H1 (cell line): Measurements from ENCODE around the gene SOX12. TPM values are rescaled to one million over a fixed set of nuclear protein-coding genes. Genes with fewer than 3 reads are reported as not detected.

Experiments
- CTCF ChIA-PET: fragments of 300-600 bp; sonication (Branson Sonifier 250); formaldehyde crosslinking; loops from one replicate; lab custom pipeline; 2021; ENCODE audit not compliant: partially characterized antibody; lab: Charles Lee
- POLR2A ChIA-PET: fragments of 300-600 bp; sonication (Branson Sonifier 250); formaldehyde crosslinking; loops from one replicate; lab custom pipeline; 2021; ENCODE audit warnings: inconsistent platforms; ENCODE audit not compliant: partially characterized antibody; lab: Charles Lee
- DNase-seq, 2 experiments: peaks; one replicate each; pipeline versions ENCODE4 v3.0.0 to v3.0.0-alpha.2; 2010 to 2022; ENCODE audit warnings: low spot score in 2 of 2, low read depth in 1 of 2, mixed read lengths in 1 of 2
- FAIRE-seq: peaks from 2 replicates; lab custom pipeline; 2011; peaks lifted over from hg19 to GRCh38; lab: Jason Lieb, UNC
- H2AFZ ChIP-seq: 2 replicates; pipeline ENCODE4 v1.8.1; 2012; ENCODE audit warnings: low read length, inconsistent platforms
- H2AK5ac ChIP-seq: 2 replicates; pipeline ENCODE4 v1.6.1; 2013; ENCODE audit warnings: low read depth, low read length
- H2BK120ac ChIP-seq: replicated peaks from 2 replicates; pipeline ENCODE3; 2013; ENCODE audit warnings: low read depth, low read length, inconsistent platforms
- H2BK12ac ChIP-seq: 2 replicates; pipeline ENCODE4 v1.6.1; 2013; ENCODE audit warnings: low read depth, low read length
- H2BK15ac ChIP-seq: 2 replicates; pipeline ENCODE4 v1.6.1; 2013; ENCODE audit warnings: low read length
- H2BK20ac ChIP-seq: 2 replicates; pipeline ENCODE4 v1.6.1; 2013; ENCODE audit warnings: low read length
- H2BK5ac ChIP-seq: 2 replicates; pipeline ENCODE4 v1.6.1; 2013; ENCODE audit warnings: low read depth, low read length
- H3K14ac ChIP-seq: 2 replicates; pipeline ENCODE4 v1.6.1; 2013; ENCODE audit warnings: inconsistent platforms; ENCODE audit not compliant: insufficient read length
- H3K18ac ChIP-seq: 2 replicates; pipeline ENCODE4 v1.6.1; 2013; ENCODE audit warnings: low read length; ENCODE audit errors: extremely low read depth
- H3K23ac ChIP-seq: 2 replicates; pipeline ENCODE4 v1.6.1; 2013; ENCODE audit warnings: inconsistent platforms; ENCODE audit not compliant: insufficient read length
- H3K23me2 ChIP-seq: 2 replicates; pipeline ENCODE4 v1.6.1; 2013; ENCODE audit warnings: low read depth, low read length
- H3K27ac ChIP-seq: 2 replicates; pipeline ENCODE4 v1.6.1; 2011; ENCODE audit warnings: low read depth, low read length, inconsistent platforms
- H3K27me3 ChIP-seq, 4 experiments: replicated peaks in 1 of 4; 1 replicate in 1 of 4; 2 replicates in 3 of 4; pipeline versions ENCODE4 v1.6.1 to v1.8.1; 2011 to 2013; ENCODE audit warnings: low read length in 3 of 4, mild to moderate bottlenecking in 3 of 4, inconsistent platforms in 2 of 4, mixed read lengths in 2 of 4, moderate library complexity in 1 of 4; ENCODE audit not compliant: control insufficient read depth in 3 of 4, insufficient read depth in 3 of 4; ENCODE audit errors: extremely low read depth in 1 of 4
- H3K36me3 ChIP-seq, 4 experiments: 2 replicates each; pipeline versions ENCODE4 v1.6.1 to v1.8.1; 2011 to 2013; ENCODE audit warnings: mild to moderate bottlenecking in 4 of 4, low read length in 3 of 4, moderate library complexity in 2 of 4, control low read depth in 1 of 4, inconsistent platforms in 1 of 4; ENCODE audit not compliant: insufficient read depth in 4 of 4, control insufficient read depth in 2 of 4
- H3K4ac ChIP-seq: replicated peaks from 2 replicates; pipeline ENCODE3; 2013; ENCODE audit warnings: low read length, low read depth, mixed read lengths, inconsistent platforms; ENCODE audit not compliant: insufficient read length
- H3K4me1 ChIP-seq, 4 experiments: replicated peaks in 1 of 4; 1 replicate in 1 of 4; 2 replicates in 3 of 4; pipeline versions ENCODE4 v1.6.1 to v1.8.1; 2011 to 2013; ENCODE audit warnings: low read length in 3 of 4, inconsistent platforms in 2 of 4, mixed read lengths in 1 of 4; ENCODE audit not compliant: insufficient read depth in 4 of 4, control insufficient read depth in 3 of 4
- H3K4me2 ChIP-seq, 2 experiments: 2 replicates each; pipeline versions ENCODE4 v1.6.1 to v1.8.1; 2011 to 2013; ENCODE audit warnings: low read depth in 2 of 2, low read length in 2 of 2, control low read depth in 1 of 2, inconsistent platforms in 1 of 2, mild to moderate bottlenecking in 1 of 2; ENCODE audit not compliant: insufficient read depth in 1 of 2
- H3K4me3 ChIP-seq, 4 experiments: fragments of 200-600, 300-600 bp in 1 of 4; sonication (generic), shearing (Covaris generic), sonication (Bioruptor Twin) in 1 of 4; 2 replicates each; pipeline versions ENCODE4 v1.5.1 to v1.8.1; 2011 to 2016; ENCODE audit warnings: low read length in 4 of 4, low read depth in 3 of 4, control low read depth in 2 of 4, inconsistent platforms in 2 of 4, mild to moderate bottlenecking in 2 of 4, mixed read lengths in 1 of 4, moderate library complexity in 1 of 4; ENCODE audit not compliant: insufficient read depth in 2 of 4; ENCODE audit errors: extremely low read depth in 1 of 4
- H3K56ac ChIP-seq: replicated peaks from 2 replicates; pipeline ENCODE3; 2013; ENCODE audit warnings: low read depth, mild to moderate bottlenecking, mixed read lengths, low read length, inconsistent platforms; ENCODE audit not compliant: insufficient read length
- H3K79me1 ChIP-seq: 2 replicates; pipeline ENCODE4 v1.6.1; 2013; ENCODE audit warnings: low read depth, low read length, control low read depth
- H3K79me2 ChIP-seq, 2 experiments: 2 replicates each; pipeline versions ENCODE4 v1.6.1 to v1.8.1; 2012 to 2013; ENCODE audit warnings: low read length in 2 of 2, mild to moderate bottlenecking in 2 of 2, inconsistent platforms in 1 of 2; ENCODE audit not compliant: insufficient read depth in 2 of 2, control insufficient read depth in 1 of 2
- H3K9ac ChIP-seq, 4 experiments: replicated peaks in 1 of 4; 1 replicate in 1 of 4; 2 replicates in 3 of 4; pipeline versions ENCODE4 v1.6.1 to v1.8.1; 2011 to 2013; ENCODE audit warnings: low read depth in 3 of 4, low read length in 3 of 4, control low read depth in 2 of 4, mild to moderate bottlenecking in 2 of 4, moderate library complexity in 2 of 4, inconsistent platforms in 1 of 4; ENCODE audit errors: extremely low read depth in 1 of 4
- H3K9me3 ChIP-seq, 2 experiments: 2 replicates each; pipeline versions ENCODE4 v1.6.1 to v1.8.1; 2012 to 2013; ENCODE audit warnings: mild to moderate bottlenecking in 2 of 2, moderate library complexity in 2 of 2, control low read depth in 1 of 2, inconsistent platforms in 1 of 2, low read depth in 1 of 2, low read length in 1 of 2, mixed read lengths in 1 of 2; ENCODE audit not compliant: insufficient read depth in 2 of 2
- H4K20me1 ChIP-seq, 2 experiments: replicated peaks in 1 of 2; 2 replicates each; pipeline versions ENCODE3 to v1.8.1; 2011 to 2013; ENCODE audit warnings: inconsistent platforms in 2 of 2, low read length in 2 of 2, mild to moderate bottlenecking in 1 of 2; ENCODE audit not compliant: insufficient read depth in 2 of 2, control insufficient read depth in 1 of 2
- H4K5ac ChIP-seq: 2 replicates; pipeline ENCODE4 v1.6.1; 2013; ENCODE audit warnings: low read length, low read depth, mixed read lengths, inconsistent platforms; ENCODE audit not compliant: insufficient read length
- H4K8ac ChIP-seq: 2 replicates; pipeline ENCODE4 v1.8.0; 2013; ENCODE audit warnings: mild to moderate bottlenecking, moderate library complexity, low read length, inconsistent platforms; ENCODE audit not compliant: insufficient read depth; ENCODE audit errors: extremely low read depth
- H4K91ac ChIP-seq: replicated peaks from 2 replicates; pipeline ENCODE3; 2013; ENCODE audit warnings: low read length, mixed read lengths, inconsistent platforms; ENCODE audit not compliant: insufficient read length
- MAFK ChIP-seq: IDR thresholded peaks from 2 replicates; pipeline ENCODE4 v1.6.1; 2012; ENCODE audit warnings: low read depth, mild to moderate bottlenecking, improper control_type of control experiment, low read length
- POU5F1 ChIP-seq: IDR thresholded peaks from 2 replicates; pipeline ENCODE4 v1.6.1; 2011; ENCODE audit warnings: low read depth, mild to moderate bottlenecking, low read length, moderate library complexity
- WGBS, 2 experiments: shearing (Covaris generic) in 1 of 2; methylation state at CpG; one replicate each; pipeline versions ENCODE4 v1.1.6 to v1.1.7; 2013 to 2015; ENCODE audit warnings: low lambda C conversion rate in 2 of 2, mixed read lengths in 2 of 2, inconsistent platforms in 1 of 2, low coverage in 1 of 2, missing lambda C conversion rate in 1 of 2; ENCODE audit not compliant: insufficient replicate concordance in 2 of 2, insufficient coverage in 1 of 2, insufficient read length in 1 of 2; ENCODE audit errors: extremely low coverage in 1 of 2, missing lambda C conversion rate in 1 of 2; 5-methylcytosine and 5-hydroxymethylcytosine counted together
- polyA plus RNA-seq, 7 experiments: library from polyadenylated mRNA; depleted of rRNA in 3 of 7; stranded (reverse) in 5 of 7; unstranded in 2 of 7; fragments of >200 nt in 5 of 7; fragments of 200-250 nt in 2 of 7; gene quantifications; 1 replicate in 5 of 7; 2 replicates in 1 of 7; 4 replicates in 1 of 7; pipeline versions ENCODE4 v1.2.1 to v1.2.3, GENCODE V29; 2011 to 2013; ENCODE audit warnings: missing spikeins in 2 of 7, mixed read lengths in 2 of 7
- total RNA-seq: library from RNA; stranded (reverse); fragmentation: NEBNext Ultra II Directional; extraction: Animal tissue kit (Norgen Biotek cat#: 25700); gene quantifications from 2 replicates; pipeline ENCODE4 v1.2.1, GENCODE V29; 2021

Gene SOX12
- total and polyA plus RNA-seq, 2 of the 8 experiments (the other 6 are each of a cell fraction or from before 2014, with no cell fraction given) = 6.4 to 63.0 TPM

DNA sequence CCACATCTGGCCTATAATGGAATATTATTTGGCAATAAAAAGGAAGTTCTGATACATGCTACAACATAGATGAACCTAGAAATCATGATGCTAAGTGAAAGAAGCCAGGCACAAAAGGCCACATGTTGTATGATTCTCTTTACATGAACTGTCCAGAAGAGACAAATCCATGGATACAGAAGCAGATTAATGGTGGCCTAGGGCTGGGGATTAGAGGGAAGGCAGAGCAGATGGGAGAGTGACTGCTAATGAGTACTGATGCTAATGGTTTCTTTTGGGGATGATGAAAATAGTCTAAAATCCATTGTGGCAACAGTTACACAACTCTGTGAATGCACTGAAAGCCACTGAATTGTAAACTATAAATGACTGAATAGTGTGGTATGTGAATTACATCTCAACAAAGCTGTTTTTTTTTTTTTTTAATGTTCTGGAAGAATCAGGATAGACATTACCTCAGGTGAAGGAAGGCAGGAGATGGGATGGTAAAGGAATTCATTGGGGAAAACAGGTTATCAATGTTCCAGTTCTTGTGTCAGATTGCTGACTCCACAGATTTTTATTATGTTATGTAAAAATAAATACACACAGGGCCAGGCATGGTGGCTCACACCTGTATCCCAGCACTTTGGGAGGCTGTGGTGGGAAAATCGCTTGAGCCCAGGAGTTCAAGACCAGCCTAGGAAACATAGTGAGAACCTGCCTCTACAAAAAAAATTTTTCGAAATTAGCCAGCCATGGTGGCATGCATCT lies 8.9 kb upstream of the SOX12 start:
- POLR2A ChIA-PET = interaction anchor here (0.9 kb wide), 1 partner anchor 18 kb away, joined by 3 read pairs; no protein-coding TSS in a partner anchor
- H4K5ac ChIP-seq = no peak overlapping the region
- H4K20me1 ChIP-seq = no peaks in the 10 kb centered on the region
- 100% methylated on average over 2 of the region's 2 CpGs; no CpG with 5 or more reads in 1 of the 2 experiments for WGBS, 2 experiments
- H4K8ac ChIP-seq = no peak overlapping the region
- H3K4me3 ChIP-seq = no peak overlapping the region
- no peak overlapping the region for H2AFZ ChIP-seq
- H2BK120ac ChIP-seq = no peak overlapping the region
- FAIRE-seq (no peak), DNase-seq (no peak)
- H3K56ac ChIP-seq = no peak overlapping the region
- H3K36me3 ChIP-seq = no peaks in the 10 kb centered on the region
- H4K91ac ChIP-seq = no peak overlapping the region
- no peaks in the 10 kb centered on the region; the same call in 1 of the 2 replicates for H3K79me1 ChIP-seq
- H3K4me1 ChIP-seq = peaks cover 0 to 3% (median 0%) of the 10 kb centered on the region in 4 experiments; a peak in 2 of 7 replicates
- no peak overlapping the region for H3K4ac ChIP-seq
- H3K18ac ChIP-seq = no peak overlapping the region
- no peaks in the 10 kb centered on the region for H3K23me2 ChIP-seq
- no peaks in the 10 kb centered on the region for H3K9me3 ChIP-seq
- no peak overlapping the region for H3K27ac ChIP-seq
- no peak overlapping the region for H2BK5ac ChIP-seq
- no peak overlapping the region for H2BK15ac ChIP-seq
- H3K27me3 ChIP-seq = no peaks in the 10 kb centered on the region
- H3K14ac ChIP-seq = no peak overlapping the region
- CTCF ChIA-PET = interaction anchor here (1.2 kb wide), 1 partner anchor 13 kb away, joined by 3 read pairs; no protein-coding TSS in a partner anchor
- H3K79me2 ChIP-seq = no peaks in the 10 kb centered on the region
- no peak overlapping the region for H2BK20ac ChIP-seq
- H2BK12ac ChIP-seq = no peak overlapping the region
- TF ChIP-seq POU5F1 = no peak
- peak; percentile 45; the same call in 1 of the 2 replicates for TF ChIP-seq MAFK
- H3K23ac ChIP-seq = no peak overlapping the region
- no peak overlapping the region for H2AK5ac ChIP-seq
- no peak overlapping the region for H3K9ac ChIP-seq
- no peak overlapping the region for H3K4me2 ChIP-seq
